ENCODE data around the gene PDCD7.
"Not testable (repeated sequence)": the region's sequence is repeated elsewhere in the genome, so short reads cannot be mapped to it uniquely, and the experiment has no call there.

The PDCD7 gene

GRCh38 chr15:65132878-65133547 lies 595 bp downstream of the PDCD7 start:
- DNase-seq (ENCODE audit: low spot score), result peak; percentile 58
- peak; percentile 20 for FAIRE-seq

DNA sequence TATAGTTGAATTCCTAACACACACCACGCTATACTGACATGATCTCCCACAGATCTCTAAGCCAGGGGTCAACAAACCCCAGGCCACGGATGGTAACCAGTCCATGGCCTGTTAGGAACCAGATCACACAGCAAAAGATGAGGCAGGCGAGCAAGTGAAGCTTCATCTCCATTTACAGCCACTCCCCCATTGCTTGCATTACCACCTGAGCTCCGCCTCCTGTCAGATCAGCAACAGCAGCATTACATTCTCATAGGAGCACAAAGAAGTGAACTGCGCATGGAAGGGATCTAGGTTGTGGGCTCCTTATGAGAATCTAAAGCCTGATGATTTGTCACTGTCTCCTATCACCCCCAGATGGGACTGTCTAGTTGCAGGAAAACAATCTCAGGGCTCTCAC lies 2.7 kb downstream of the PDCD7 start:
- DNase-seq (ENCODE audit: low spot score) (no peak), FAIRE-seq (no peak)

- peak; percentile 67 for FAIRE-seq
- no peak for DNase-seq (ENCODE audit: low spot score)
Observed at GRCh38 chr15:65115542-65115941, 18.1 kb downstream of the PDCD7 start.

DNA sequence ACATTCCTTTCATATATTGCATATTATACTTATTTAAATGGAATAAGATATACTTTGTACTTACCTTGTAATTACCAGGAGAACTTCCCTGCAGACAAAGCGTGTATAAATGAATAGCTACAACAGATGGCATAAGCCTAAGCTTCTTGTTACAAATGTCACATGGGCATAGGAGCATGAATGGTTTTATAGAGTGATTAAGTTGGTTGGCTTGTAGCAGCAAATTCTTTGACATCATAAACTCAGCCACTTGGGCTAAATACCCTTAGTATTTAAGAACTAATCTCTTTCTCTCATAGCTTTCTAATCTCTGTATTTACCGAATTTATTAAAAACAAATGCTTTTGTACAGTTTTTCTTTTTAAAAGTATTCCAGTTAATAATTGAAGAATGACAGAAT lies 18.5 kb downstream of the PDCD7 start, which contains the start of gene UBAP1L:
Gene UBAP1L, minus strand, starts transcription at position 115 of the 400 bp plus-strand sequence. CDS start 8,985 bp downstream, outside the sequence.
- DNase-seq (ENCODE audit: low spot score), result no peak
- FAIRE-seq, result no peak

- DNase-seq (ENCODE audit: low spot score), result no peak
- FAIRE-seq, result no peak
Observed at GRCh38 chr15:65110676-65111292, 22.8 kb downstream of the PDCD7 start.

DNA sequence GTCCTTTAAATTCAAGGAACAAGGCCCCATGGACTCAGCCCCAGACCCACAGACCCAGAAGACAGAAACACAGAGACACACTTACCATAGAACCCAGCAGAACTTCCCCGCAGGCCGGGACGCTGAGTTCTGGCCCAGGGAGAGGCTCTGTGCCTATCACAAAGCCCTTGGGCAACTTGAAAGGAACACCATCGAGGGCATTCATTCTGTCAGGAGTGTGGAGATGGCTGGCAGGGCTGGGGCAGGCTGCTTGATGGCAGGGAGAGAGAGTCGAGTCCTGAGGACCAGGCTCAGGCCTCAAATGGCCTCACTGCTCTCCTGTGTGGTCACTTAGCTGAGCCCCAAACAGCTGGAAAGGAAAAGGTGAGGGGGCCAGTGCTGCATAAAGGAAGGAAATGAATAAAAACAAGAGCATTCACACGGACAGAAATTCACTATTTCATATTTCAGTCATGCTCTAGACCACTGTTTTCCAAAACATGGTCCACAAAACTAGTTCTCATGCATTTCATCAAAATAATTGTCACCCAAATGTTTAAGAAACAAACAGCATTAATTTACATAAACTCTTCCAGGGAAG lies 27.5 kb downstream of the PDCD7 start:
- FAIRE-seq (no peak), DNase-seq (ENCODE audit: low spot score) (no peak)

GRCh38 chr15:65105038-65105437 lies 28.6 kb downstream of the PDCD7 start:
- FAIRE-seq (no peak), DNase-seq (ENCODE audit: low spot score) (no peak)

DNA sequence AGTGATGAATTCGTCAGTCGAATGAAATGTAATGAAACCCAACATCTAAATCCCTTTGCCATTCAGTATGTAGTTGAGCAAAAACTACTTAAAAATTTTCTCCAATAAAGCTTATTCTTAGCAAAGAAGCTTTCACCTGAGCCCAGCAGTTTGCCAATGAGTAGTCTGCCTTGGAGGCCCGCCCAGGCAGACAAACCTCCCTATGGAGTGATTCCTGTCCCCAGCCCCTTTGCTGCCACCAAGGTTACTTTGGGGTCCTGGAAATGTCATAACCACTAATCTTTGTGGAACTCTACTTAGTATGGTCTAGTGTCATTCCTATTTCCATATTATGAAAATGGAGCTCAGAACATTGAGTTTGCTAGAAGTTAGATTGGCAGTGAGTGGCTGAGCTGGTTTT lies 30.7 kb downstream of the PDCD7 start:
- DNase-seq (ENCODE audit: low spot score) (no peak), FAIRE-seq (no peak)

GRCh38 chr15:65101891-65102708 lies 31.5 kb downstream of the PDCD7 start:
- FAIRE-seq, result no peak
- DNase-seq (ENCODE audit: low spot score), result no peak

DNA sequence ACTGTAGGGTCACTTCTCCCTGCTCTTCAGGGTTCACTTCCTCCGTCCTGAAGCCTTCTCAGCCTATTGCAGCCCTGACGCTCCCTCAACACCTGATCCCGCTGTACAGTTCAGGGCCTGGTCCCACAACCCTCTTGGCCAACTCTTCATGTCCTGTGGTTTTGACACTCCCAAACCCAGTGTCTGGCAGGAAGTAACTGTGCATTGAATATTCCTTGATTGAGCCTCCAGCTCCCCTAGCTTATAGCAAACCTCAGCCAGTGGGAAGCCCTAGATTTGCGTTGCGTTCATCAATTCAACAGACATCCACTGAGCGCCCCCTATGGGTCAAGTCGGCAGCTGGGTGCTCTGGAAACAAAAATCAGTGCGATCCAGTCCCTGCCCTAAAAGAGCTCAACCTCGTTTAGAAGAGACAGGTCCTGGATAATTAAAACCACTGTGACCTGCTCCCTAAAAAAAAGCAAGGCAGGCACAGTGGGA lies 32.2 kb downstream of the PDCD7 start:
- DNase-seq (ENCODE audit: low spot score), result peak; percentile 67
- FAIRE-seq, result no peak

GRCh38 chr15:65100442-65100841 lies 33.2 kb downstream of the PDCD7 start:
- FAIRE-seq, result no peak
- no peak for DNase-seq (ENCODE audit: low spot score)

GRCh38 chr15:65099801-65100200 lies 33.8 kb downstream of the PDCD7 start:
- not testable (repeated sequence) for DNase-seq (ENCODE audit: low spot score); FAIRE-seq

- FAIRE-seq, result peak; percentile 13
- no peak for DNase-seq (ENCODE audit: low spot score)
Observed at GRCh38 chr15:65099336-65099735, 34.3 kb downstream of the PDCD7 start.

DNA sequence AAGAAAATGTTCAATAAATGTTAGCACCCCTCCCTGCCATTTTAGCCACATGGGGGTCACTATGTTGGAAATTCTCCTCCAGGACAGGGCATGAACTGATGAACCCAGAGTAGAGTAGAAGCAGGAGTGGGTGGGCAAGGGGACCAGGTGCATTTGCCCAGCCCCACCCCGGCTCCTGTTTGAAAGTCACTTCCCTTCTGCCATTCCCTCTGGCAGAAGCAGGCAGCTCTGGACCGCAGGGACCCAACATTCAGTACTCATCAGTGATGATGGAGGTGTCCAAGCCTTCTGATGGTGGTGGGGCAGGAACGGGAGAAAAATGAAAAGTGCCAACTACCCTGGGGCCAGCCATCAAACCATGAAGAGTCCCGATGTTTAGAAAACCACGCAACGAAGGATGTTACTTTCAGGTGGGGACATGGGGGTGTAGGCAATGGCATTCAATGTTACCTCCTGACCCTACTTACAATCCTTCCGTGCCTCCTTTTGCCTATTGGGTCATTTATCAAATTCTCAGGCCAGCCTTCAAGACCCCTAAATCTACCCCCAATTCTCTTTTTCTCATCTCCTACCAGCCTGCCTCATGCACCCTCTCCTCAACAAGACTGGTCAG lies 35.9 kb downstream of the PDCD7 start:
- FAIRE-seq (no peak), DNase-seq (ENCODE audit: low spot score) (no peak)

DNA sequence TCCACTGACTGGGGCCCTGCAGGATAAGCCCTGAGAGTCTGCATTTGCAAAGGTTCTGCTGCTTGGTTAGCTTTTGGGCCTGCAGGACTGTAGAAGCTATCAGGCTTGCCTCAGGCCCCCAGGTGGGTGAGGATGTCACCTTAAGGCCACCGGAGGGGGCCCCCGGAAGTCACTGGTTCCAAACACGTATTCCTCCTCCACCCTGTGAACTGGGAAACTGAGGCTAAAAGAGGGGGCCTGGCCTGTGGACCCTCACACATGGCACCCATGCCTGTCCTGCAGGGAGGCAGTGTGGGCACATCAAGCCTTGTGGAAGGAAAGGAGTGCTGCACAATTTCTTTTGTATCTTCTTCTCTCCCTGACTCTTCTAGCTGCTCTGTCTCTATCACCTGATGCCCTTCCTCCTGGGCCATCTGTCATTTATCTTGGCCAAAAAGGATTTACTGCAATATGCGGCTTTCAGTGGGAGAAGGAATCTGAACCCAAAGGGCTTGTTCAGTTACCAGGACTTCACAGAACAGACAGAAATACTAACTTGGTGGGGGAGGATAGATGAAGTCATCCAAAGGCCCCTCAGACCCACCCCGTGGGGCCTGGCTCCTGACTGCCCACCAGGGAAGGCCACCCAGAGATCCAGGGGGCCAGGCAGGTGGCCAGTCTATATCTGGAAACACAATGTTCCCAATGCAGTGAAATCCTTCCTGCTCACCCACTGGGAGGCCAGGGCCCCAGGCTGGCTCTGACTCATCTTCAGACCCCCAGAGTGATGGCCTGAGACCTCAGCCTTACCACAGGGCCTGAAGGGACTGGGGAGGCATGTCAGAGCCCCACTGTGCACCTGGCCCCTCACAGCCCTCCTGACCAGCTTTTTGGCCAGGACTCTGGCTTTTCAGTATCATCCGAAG lies 36.9 kb downstream of the PDCD7 start:
- FAIRE-seq (no peak), DNase-seq (ENCODE audit: low spot score) (no peak)

GRCh38 chr15:65095747-65096104 lies 37.9 kb downstream of the PDCD7 start:
- FAIRE-seq (no peak), DNase-seq (ENCODE audit: low spot score) (no peak)

GRCh38 chr15:65095011-65095746 lies 38.4 kb downstream of the PDCD7 start:
- no peak for DNase-seq (ENCODE audit: low spot score)
- peak; percentile 30 for FAIRE-seq

- no peak for FAIRE-seq
- no peak for DNase-seq (ENCODE audit: low spot score)
Observed at GRCh38 chr15:65094294-65094995, 39.2 kb downstream of the PDCD7 start.

- FAIRE-seq; DNase-seq (ENCODE audit: low spot score): not testable (repeated sequence)
Observed at GRCh38 chr15:65093793-65094170, 39.8 kb downstream of the PDCD7 start.

Measured in urothelium cell line (cell line).